HL-60 (cell line): Measurements from ENCODE around the gene COASY.

ENCODE experiments used
- DNase-seq, 2 experiments: peaks; one replicate each; pipeline ENCODE4 v3.0.0-alpha.2; 2010 to 2020; ENCODE audit warnings: low read depth in 1 of 2, low spot score in 1 of 2
- H3K27ac ChIP-seq: fragments of 250-450 bp; sonication (Bioruptor Pico); replicated peaks from 2 replicates; pipeline ENCODE4 v1.5.1; 2020; ENCODE audit warnings: mild to moderate bottlenecking, moderate library complexity
- H3K27me3 ChIP-seq: fragments of 250-450 bp; sonication (Bioruptor Pico); 2 replicates; pipeline ENCODE4 v1.5.1; 2021; ENCODE audit warnings: mild to moderate bottlenecking, moderate library complexity; ENCODE audit not compliant: insufficient read depth, poor library complexity, severe bottlenecking
- H3K4me3 ChIP-seq: replicated peaks from 2 replicates; pipeline ENCODE4 v1.5.1; 2011; ENCODE audit warnings: mild to moderate bottlenecking, control low read depth, low read length; ENCODE audit not compliant: insufficient read depth
- CTCF ChIP-seq: IDR thresholded peaks from one replicate; pipeline ENCODE4 v1.5.1; 2011; ENCODE audit warnings: low read length, control low read depth, inconsistent platforms; ENCODE audit not compliant: insufficient read depth
- GABPA ChIP-seq: IDR thresholded peaks from 2 replicates; pipeline ENCODE4 v1.6.1; 2012; ENCODE audit warnings: low read depth
- POLR2AphosphoS5 ChIP-seq: IDR thresholded peaks from 2 replicates; pipeline ENCODE4 v1.6.1; 2012; ENCODE audit warnings: low read depth
- REST ChIP-seq: IDR thresholded peaks from 2 replicates; pipeline ENCODE4 v1.6.1; 2012; ENCODE audit warnings: low read depth; ENCODE audit not compliant: insufficient replicate concordance
- SPI1 ChIP-seq: IDR thresholded peaks from 2 replicates; pipeline ENCODE4 v1.6.1; 2012; ENCODE audit warnings: low read depth, mild to moderate bottlenecking, borderline replicate concordance

COASY gene

GRCh38 chr17:42535155-42536047 is 26.5 kb upstream of the COASY start:
- Histone ChIP-seq H3K27ac (peak overlapping the region; percentile 64), H3K27me3 (no peaks in the 10 kb centered on the region), H3K4me3 (peak overlapping the region; percentile 74)
- TF ChIP-seq SPI1 = peak; percentile 25; the same call in 1 of the 2 replicates
- TF ChIP-seq REST = no peak
- no peak for DNase-seq

GRCh38 chr17:42536048-42536371 is 25.9 kb upstream of the COASY start, which contains the start of gene NAGLU:
Gene NAGLU, plus strand, starts transcription at chr17:42536241. Its CDS starts 32 bp downstream, at chr17:42536273.
- Histone ChIP-seq H3K27ac (peak within 1 kb of the TSS; percentile 71), H3K4me3 (peak within 1 kb of the TSS; percentile 74), H3K27me3 (no peaks in the 10 kb centered on the region)
- peak; percentile 88 to 93 for DNase-seq
- TF ChIP-seq CTCF (no peak), REST (peak; percentile 23), GABPA (no peak), SPI1 (no peak), POLR2AphosphoS5 (peak; percentile 51)

GRCh38 chr17:42536372-42537155 is 25.4 kb upstream of the COASY start:
- no peaks in the 10 kb centered on the region for H3K27me3 ChIP-seq
- TF ChIP-seq REST (no peak), GABPA (no peak; the same call in 1 of the 2 replicates), POLR2AphosphoS5 (no peak; the same call in none of the 2 replicates), SPI1 (no peak), CTCF (no peak)
- H3K4me3 ChIP-seq = peak overlapping the region; percentile 74
- peak; percentile 85 to 87 for DNase-seq
- peak overlapping the region; percentile 71 for H3K27ac ChIP-seq
